HG02571 (cell line): ENCODE measurements around the gene GPR132.

Experiments
- ATAC-seq: cut with Tn5 transposase; IDR thresholded peaks from one replicate; pipeline ENCODE4 v1.9.1; 2021; ENCODE audit warnings: mild to moderate bottlenecking, moderate library complexity; ENCODE audit not compliant: unreplicated experiment

Gene GPR132

GRCh38 chr14:105063056-105063455 lies 2.2 kb downstream of the GPR132 start:
- no peak for ATAC-seq

DNA sequence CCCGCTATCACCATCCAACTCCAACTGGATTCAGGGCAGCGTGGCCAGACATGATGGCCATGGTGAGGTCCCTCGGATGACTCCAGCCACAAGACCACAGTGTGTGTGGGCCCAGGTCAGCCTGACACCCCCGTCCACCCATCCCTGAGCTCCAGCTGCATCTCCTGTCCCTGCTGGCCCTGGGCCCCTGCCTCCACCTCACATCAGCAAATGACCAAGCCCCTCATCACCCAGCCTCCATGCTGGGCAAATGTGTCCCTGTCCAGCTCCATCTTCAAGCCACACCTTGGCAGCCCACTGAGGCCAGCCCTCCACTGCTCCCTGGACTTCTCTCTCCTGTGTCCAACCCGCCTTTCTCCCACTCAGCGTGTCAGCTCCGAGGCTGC lies 3.2 kb downstream of the GPR132 start:
- ATAC-seq: no peak

DNA sequence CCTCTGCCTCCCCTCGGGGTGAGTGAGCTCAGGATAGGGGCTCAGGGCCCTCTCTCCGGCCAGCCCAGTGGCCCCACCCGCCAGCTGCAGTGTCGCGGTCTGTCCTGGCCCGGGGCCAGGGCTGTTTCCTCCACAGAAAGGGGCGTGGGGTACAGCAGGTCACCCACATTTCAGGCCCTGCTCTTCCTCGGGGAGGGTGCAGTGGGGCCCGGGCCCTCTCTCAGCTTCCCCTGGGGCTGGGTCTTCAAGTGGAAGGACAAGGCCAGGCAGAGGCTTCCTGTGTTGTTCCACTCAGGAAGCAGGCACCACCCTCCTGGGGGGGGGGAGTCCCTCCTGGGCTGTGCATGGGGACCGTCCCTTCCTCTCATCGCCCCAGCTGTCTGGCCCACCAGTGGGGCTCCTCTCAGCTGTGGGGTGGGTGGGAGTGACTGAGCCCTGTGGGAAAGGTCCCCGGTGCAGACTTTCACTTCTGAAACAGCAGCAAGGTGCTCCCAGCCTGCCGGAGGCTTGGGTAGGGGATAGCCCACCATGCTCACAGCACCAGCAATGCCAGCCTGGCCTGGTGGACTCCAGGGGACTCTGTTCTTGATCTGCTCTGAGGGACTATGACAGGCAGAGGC lies 3.7 kb downstream of the GPR132 start:
- peak; percentile 32 for ATAC-seq

GRCh38 chr14:105060751-105061427 lies 4.3 kb downstream of the GPR132 start:
- no peak for ATAC-seq

GRCh38 chr14:105059925-105060565 lies 5.2 kb downstream of the GPR132 start:
- ATAC-seq: no peak

GRCh38 chr14:105059035-105059924 lies 6.0 kb downstream of the GPR132 start:
- no peak for ATAC-seq

GRCh38 chr14:105058521-105059034 lies 6.7 kb downstream of the GPR132 start:
- ATAC-seq: no peak

- no peak for ATAC-seq
Observed at GRCh38 chr14:105056303-105056831, 8.9 kb downstream of the GPR132 start.

- no peak for ATAC-seq
Observed at GRCh38 chr14:105055736-105056302, 9.4 kb downstream of the GPR132 start.

DNA sequence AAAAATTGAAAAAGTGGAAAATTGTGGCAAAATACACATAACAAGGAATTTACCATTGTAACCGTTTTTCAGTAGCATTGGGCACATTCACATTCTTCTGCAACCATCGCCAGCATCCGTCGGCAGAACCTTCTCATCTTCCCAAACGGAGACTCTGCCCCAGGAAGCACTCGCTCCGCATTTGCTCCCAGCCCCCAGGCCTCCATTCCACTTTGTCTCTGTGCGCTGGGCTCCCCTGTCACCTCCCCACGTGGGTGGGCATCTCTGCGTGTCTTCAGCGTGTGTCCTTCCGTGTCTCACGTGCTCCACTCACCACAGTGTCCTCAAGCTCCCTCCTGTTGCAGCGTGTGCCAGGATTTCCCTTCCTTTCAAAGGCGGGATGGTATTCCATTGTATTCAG lies 9.9 kb downstream of the GPR132 start:
- no peak for ATAC-seq

GRCh38 chr14:105053996-105054395 lies 11.2 kb downstream of the GPR132 start:
- no peak for ATAC-seq

- no peak for ATAC-seq
Observed at GRCh38 chr14:105053421-105053820, 11.8 kb downstream of the GPR132 start.

- no peak for ATAC-seq
Observed at GRCh38 chr14:105052110-105052458, 13.1 kb downstream of the GPR132 start.

DNA sequence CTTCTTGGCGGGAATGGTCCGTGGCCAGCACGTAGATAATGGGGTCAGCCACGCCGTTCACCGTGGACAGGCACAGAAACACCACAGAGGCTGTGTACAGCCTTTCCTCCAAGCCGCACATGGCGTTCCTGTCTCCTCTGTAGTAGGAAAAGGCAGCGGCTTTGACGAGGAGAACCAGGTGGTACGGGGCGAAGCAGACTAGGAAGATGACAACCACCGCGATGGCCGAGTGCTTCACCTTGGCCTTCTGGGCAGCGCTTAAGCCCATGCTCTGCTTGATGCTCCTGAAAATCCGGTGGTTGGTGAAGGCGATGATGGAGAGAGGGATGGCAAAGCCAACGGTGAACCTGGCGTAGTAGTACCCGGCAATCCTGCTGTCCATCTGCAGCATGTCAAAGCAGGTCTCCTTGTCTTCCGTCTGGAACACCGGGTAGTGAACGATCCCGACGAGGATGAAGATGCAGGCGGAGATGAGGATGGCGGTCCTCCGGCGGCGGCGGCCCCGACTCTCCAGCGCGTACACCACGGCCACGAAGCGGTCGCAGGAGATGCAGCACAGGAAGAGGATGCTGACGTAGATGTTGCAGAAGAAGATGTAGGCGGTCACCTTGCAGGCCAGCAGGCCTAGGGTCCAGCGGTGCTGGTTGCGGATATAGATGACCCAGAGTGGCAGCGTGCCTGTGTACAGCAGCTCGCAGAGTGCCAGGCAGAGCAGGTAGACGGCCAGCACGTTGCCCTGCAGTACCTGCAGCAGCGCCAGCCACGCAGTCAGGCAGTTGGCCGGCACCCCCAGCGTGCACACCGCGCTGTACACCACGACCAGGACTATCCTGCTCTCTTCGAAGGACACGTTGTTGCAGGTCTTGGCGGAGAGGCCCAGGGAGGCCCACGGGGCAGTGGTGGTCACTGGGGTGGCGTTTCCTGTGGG lies 13.8 kb downstream of the GPR132 start:
- no peak for ATAC-seq

GRCh38 chr14:105050551-105050897 lies 14.7 kb downstream of the GPR132 start:
- no peak for ATAC-seq

DNA sequence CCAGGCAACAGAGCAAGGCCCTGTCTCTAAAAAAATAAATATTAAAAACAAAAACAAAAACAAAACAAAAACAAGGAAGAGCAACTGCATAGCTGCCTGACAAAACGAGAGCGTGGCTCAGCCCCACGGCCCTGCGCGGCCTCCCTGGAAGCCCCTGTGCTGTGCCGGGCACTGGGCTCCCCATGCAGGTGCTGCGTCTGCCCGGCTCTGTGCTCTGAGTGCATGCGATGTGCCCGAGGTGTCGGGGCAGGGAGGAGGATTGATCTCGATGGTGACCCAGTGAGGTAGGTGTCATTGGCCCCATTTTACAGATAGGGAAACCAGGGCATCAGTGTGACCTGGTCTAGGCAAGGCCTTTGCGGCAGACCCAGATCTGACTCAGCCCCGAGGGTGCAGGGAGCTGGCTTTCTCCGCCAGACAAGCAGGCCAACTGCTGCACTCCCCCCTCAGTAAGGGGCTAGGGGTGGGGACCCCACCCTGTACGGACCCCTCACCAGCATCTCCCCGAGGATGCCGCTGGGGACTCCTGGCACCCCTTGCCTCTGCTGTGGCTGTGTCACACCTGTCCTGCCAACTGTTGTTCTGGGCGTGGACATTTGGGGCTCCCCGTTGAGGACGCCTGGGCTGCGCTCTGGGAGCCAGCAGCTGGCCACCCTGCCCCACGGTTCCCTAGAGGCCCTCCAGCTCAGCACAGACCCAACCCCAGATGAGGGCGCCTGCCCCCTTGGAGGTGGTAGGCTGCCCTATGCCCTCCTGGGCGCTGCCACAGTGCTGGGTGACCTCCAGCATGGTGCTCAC lies 15.3 kb downstream of the GPR132 start:
- no peak for ATAC-seq

DNA sequence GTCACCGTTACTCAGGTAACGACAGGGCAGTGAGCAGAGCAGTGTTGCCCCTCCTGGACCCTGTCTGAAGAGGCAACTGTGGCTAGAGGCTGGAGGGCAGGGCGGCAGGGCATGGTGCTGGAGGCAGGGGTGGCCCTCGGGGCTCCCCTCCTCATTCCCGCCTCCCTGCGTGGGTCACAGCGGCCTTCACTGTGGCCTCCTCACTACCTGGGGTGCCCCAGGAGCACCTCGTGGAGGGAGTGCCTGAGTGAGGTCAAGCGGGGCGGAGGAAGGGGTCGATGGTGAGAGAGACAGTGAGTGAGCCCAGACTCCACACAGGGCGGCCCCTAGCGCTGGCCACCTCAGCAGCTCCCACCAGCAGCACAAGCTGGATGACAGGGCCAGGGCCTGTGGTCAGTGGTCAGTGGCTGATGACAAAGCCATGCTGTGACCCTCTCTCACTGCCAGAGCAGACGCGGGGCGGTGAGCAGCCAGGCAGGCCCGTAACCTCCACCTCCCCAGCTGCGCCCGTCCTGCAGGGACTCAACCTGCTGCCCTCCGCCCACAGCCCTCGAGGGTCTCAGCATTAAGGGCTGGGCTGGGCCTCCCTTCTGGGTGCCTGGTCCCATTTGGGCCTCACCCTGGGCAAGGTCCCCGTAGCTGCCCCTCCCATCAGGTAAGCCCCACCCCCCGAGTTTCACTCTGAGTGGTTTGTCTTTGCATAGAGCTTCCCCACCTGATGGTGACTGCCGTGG lies 17.8 kb downstream of the GPR132 start:
- ATAC-seq: no peak

DNA sequence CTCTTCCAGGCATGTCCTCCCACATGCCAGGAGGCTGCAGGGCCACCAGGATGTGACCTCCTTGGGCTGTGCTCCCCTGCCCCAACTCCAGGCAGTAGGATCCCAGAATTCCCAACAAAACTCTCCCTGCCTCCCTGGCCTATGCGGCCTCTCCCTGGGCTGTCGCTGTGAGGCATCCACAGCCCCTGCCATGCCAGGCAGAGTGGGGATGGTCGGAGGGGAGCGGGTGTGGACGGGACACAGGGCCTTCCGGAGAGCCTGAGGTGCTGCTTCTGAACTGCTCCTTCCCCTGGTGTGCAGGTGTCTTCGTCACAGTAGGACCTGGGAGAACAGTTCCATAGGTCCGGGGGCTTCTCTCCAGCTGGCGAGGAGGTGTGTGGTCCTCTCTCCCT lies 18.3 kb downstream of the GPR132 start:
- ATAC-seq: no peak
